H1 (cell line): ENCODE results near the gene PTPRG. TPM values are rescaled to one million over a fixed set of nuclear protein-coding genes. Genes with fewer than 3 reads are reported as not detected.

Experiments
- CTCF ChIA-PET: fragments of 300-600 bp; sonication (Branson Sonifier 250); formaldehyde crosslinking; loops from one replicate; lab custom pipeline; 2021; ENCODE audit not compliant: partially characterized antibody; lab: Charles Lee
- POLR2A ChIA-PET: fragments of 300-600 bp; sonication (Branson Sonifier 250); formaldehyde crosslinking; loops from one replicate; lab custom pipeline; 2021; ENCODE audit warnings: inconsistent platforms; ENCODE audit not compliant: partially characterized antibody; lab: Charles Lee
- DNase-seq, 2 experiments: peaks; one replicate each; pipeline versions ENCODE4 v3.0.0 to v3.0.0-alpha.2; 2010 to 2022; ENCODE audit warnings: low spot score in 2 of 2, low read depth in 1 of 2, mixed read lengths in 1 of 2
- FAIRE-seq: peaks from 2 replicates; lab custom pipeline; 2011; peaks lifted over from hg19 to GRCh38; lab: Jason Lieb, UNC
- H2AFZ ChIP-seq: 2 replicates; pipeline ENCODE4 v1.8.1; 2012; ENCODE audit warnings: low read length, inconsistent platforms
- H2AK5ac ChIP-seq: 2 replicates; pipeline ENCODE4 v1.6.1; 2013; ENCODE audit warnings: low read depth, low read length
- H2BK120ac ChIP-seq: replicated peaks from 2 replicates; pipeline ENCODE3; 2013; ENCODE audit warnings: low read depth, low read length, inconsistent platforms
- H2BK12ac ChIP-seq: 2 replicates; pipeline ENCODE4 v1.6.1; 2013; ENCODE audit warnings: low read depth, low read length
- H2BK15ac ChIP-seq: 2 replicates; pipeline ENCODE4 v1.6.1; 2013; ENCODE audit warnings: low read length
- H2BK20ac ChIP-seq: 2 replicates; pipeline ENCODE4 v1.6.1; 2013; ENCODE audit warnings: low read length
- H2BK5ac ChIP-seq: 2 replicates; pipeline ENCODE4 v1.6.1; 2013; ENCODE audit warnings: low read depth, low read length
- H3K14ac ChIP-seq: 2 replicates; pipeline ENCODE4 v1.6.1; 2013; ENCODE audit warnings: inconsistent platforms; ENCODE audit not compliant: insufficient read length
- H3K18ac ChIP-seq: 2 replicates; pipeline ENCODE4 v1.6.1; 2013; ENCODE audit warnings: low read length; ENCODE audit errors: extremely low read depth
- H3K23ac ChIP-seq: 2 replicates; pipeline ENCODE4 v1.6.1; 2013; ENCODE audit warnings: inconsistent platforms; ENCODE audit not compliant: insufficient read length
- H3K23me2 ChIP-seq: 2 replicates; pipeline ENCODE4 v1.6.1; 2013; ENCODE audit warnings: low read depth, low read length
- H3K27ac ChIP-seq: 2 replicates; pipeline ENCODE4 v1.6.1; 2011; ENCODE audit warnings: low read depth, low read length, inconsistent platforms
- H3K27me3 ChIP-seq, 4 experiments: replicated peaks in 1 of 4; 1 replicate in 1 of 4; 2 replicates in 3 of 4; pipeline versions ENCODE4 v1.6.1 to v1.8.1; 2011 to 2013; ENCODE audit warnings: low read length in 3 of 4, mild to moderate bottlenecking in 3 of 4, inconsistent platforms in 2 of 4, mixed read lengths in 2 of 4, moderate library complexity in 1 of 4; ENCODE audit not compliant: control insufficient read depth in 3 of 4, insufficient read depth in 3 of 4; ENCODE audit errors: extremely low read depth in 1 of 4
- H3K36me3 ChIP-seq, 4 experiments: 2 replicates each; pipeline versions ENCODE4 v1.6.1 to v1.8.1; 2011 to 2013; ENCODE audit warnings: mild to moderate bottlenecking in 4 of 4, low read length in 3 of 4, moderate library complexity in 2 of 4, control low read depth in 1 of 4, inconsistent platforms in 1 of 4; ENCODE audit not compliant: insufficient read depth in 4 of 4, control insufficient read depth in 2 of 4
- H3K4ac ChIP-seq: replicated peaks from 2 replicates; pipeline ENCODE3; 2013; ENCODE audit warnings: low read length, low read depth, mixed read lengths, inconsistent platforms; ENCODE audit not compliant: insufficient read length
- H3K4me1 ChIP-seq, 4 experiments: replicated peaks in 1 of 4; 1 replicate in 1 of 4; 2 replicates in 3 of 4; pipeline versions ENCODE4 v1.6.1 to v1.8.1; 2011 to 2013; ENCODE audit warnings: low read length in 3 of 4, inconsistent platforms in 2 of 4, mixed read lengths in 1 of 4; ENCODE audit not compliant: insufficient read depth in 4 of 4, control insufficient read depth in 3 of 4
- H3K4me2 ChIP-seq, 2 experiments: 2 replicates each; pipeline versions ENCODE4 v1.6.1 to v1.8.1; 2011 to 2013; ENCODE audit warnings: low read depth in 2 of 2, low read length in 2 of 2, control low read depth in 1 of 2, inconsistent platforms in 1 of 2, mild to moderate bottlenecking in 1 of 2; ENCODE audit not compliant: insufficient read depth in 1 of 2
- H3K4me3 ChIP-seq, 4 experiments: fragments of 200-600, 300-600 bp in 1 of 4; sonication (generic), shearing (Covaris generic), sonication (Bioruptor Twin) in 1 of 4; 2 replicates each; pipeline versions ENCODE4 v1.5.1 to v1.8.1; 2011 to 2016; ENCODE audit warnings: low read length in 4 of 4, low read depth in 3 of 4, control low read depth in 2 of 4, inconsistent platforms in 2 of 4, mild to moderate bottlenecking in 2 of 4, mixed read lengths in 1 of 4, moderate library complexity in 1 of 4; ENCODE audit not compliant: insufficient read depth in 2 of 4; ENCODE audit errors: extremely low read depth in 1 of 4
- H3K56ac ChIP-seq: replicated peaks from 2 replicates; pipeline ENCODE3; 2013; ENCODE audit warnings: low read depth, mild to moderate bottlenecking, mixed read lengths, low read length, inconsistent platforms; ENCODE audit not compliant: insufficient read length
- H3K79me1 ChIP-seq: 2 replicates; pipeline ENCODE4 v1.6.1; 2013; ENCODE audit warnings: low read depth, low read length, control low read depth
- H3K79me2 ChIP-seq, 2 experiments: 2 replicates each; pipeline versions ENCODE4 v1.6.1 to v1.8.1; 2012 to 2013; ENCODE audit warnings: low read length in 2 of 2, mild to moderate bottlenecking in 2 of 2, inconsistent platforms in 1 of 2; ENCODE audit not compliant: insufficient read depth in 2 of 2, control insufficient read depth in 1 of 2
- H3K9ac ChIP-seq, 4 experiments: replicated peaks in 1 of 4; 1 replicate in 1 of 4; 2 replicates in 3 of 4; pipeline versions ENCODE4 v1.6.1 to v1.8.1; 2011 to 2013; ENCODE audit warnings: low read depth in 3 of 4, low read length in 3 of 4, control low read depth in 2 of 4, mild to moderate bottlenecking in 2 of 4, moderate library complexity in 2 of 4, inconsistent platforms in 1 of 4; ENCODE audit errors: extremely low read depth in 1 of 4
- H3K9me3 ChIP-seq, 2 experiments: 2 replicates each; pipeline versions ENCODE4 v1.6.1 to v1.8.1; 2012 to 2013; ENCODE audit warnings: mild to moderate bottlenecking in 2 of 2, moderate library complexity in 2 of 2, control low read depth in 1 of 2, inconsistent platforms in 1 of 2, low read depth in 1 of 2, low read length in 1 of 2, mixed read lengths in 1 of 2; ENCODE audit not compliant: insufficient read depth in 2 of 2
- H4K20me1 ChIP-seq, 2 experiments: replicated peaks in 1 of 2; 2 replicates each; pipeline versions ENCODE3 to v1.8.1; 2011 to 2013; ENCODE audit warnings: inconsistent platforms in 2 of 2, low read length in 2 of 2, mild to moderate bottlenecking in 1 of 2; ENCODE audit not compliant: insufficient read depth in 2 of 2, control insufficient read depth in 1 of 2
- H4K5ac ChIP-seq: 2 replicates; pipeline ENCODE4 v1.6.1; 2013; ENCODE audit warnings: low read length, low read depth, mixed read lengths, inconsistent platforms; ENCODE audit not compliant: insufficient read length
- H4K8ac ChIP-seq: 2 replicates; pipeline ENCODE4 v1.8.0; 2013; ENCODE audit warnings: mild to moderate bottlenecking, moderate library complexity, low read length, inconsistent platforms; ENCODE audit not compliant: insufficient read depth; ENCODE audit errors: extremely low read depth
- H4K91ac ChIP-seq: replicated peaks from 2 replicates; pipeline ENCODE3; 2013; ENCODE audit warnings: low read length, mixed read lengths, inconsistent platforms; ENCODE audit not compliant: insufficient read length
- BCL11A ChIP-seq, 2 experiments: IDR thresholded peaks; one replicate each; pipeline ENCODE4 v1.6.1; 2011; ENCODE audit warnings: low read depth in 2 of 2, low read length in 2 of 2, mild to moderate bottlenecking in 2 of 2
- CTBP2 ChIP-seq: IDR thresholded peaks from 2 replicates; pipeline ENCODE4 v1.7.0; 2011; ENCODE audit warnings: borderline replicate concordance, mild to moderate bottlenecking, moderate library complexity, mixed read lengths, low read length; ENCODE audit not compliant: insufficient read depth, insufficient read length
- E2F6 ChIP-seq: IDR thresholded peaks from 2 replicates; pipeline ENCODE4 v1.6.1; 2012; ENCODE audit warnings: inconsistent platforms
- EZH2 ChIP-seq: fragments of 200-600 bp; sonication (generic); IDR thresholded peaks from 2 replicates; pipeline ENCODE4 v1.7.1; 2012; ENCODE audit warnings: low read depth, mild to moderate bottlenecking, moderate library complexity, low read length, inconsistent platforms; ENCODE audit not compliant: severe bottlenecking
- KDM4A ChIP-seq: IDR thresholded peaks from one replicate; pipeline ENCODE4 v1.7.1; 2012; ENCODE audit warnings: low read depth, mild to moderate bottlenecking, moderate library complexity, low read length, inconsistent platforms; ENCODE audit not compliant: severe bottlenecking
- PHF8 ChIP-seq: fragments of 200-600 bp; sonication (generic); conservative IDR thresholded peaks from 2 replicates; pipeline ENCODE4 v1.7.1; 2012; ENCODE audit warnings: low read depth, mild to moderate bottlenecking, inconsistent platforms, low read length, moderate library complexity
- TEAD4 ChIP-seq: IDR thresholded peaks from 2 replicates; pipeline ENCODE4 v1.6.1; 2012; ENCODE audit warnings: low read depth, low read length, inconsistent platforms, mixed read lengths
- WGBS, 2 experiments: shearing (Covaris generic) in 1 of 2; methylation state at CpG; one replicate each; pipeline versions ENCODE4 v1.1.6 to v1.1.7; 2013 to 2015; ENCODE audit warnings: low lambda C conversion rate in 2 of 2, mixed read lengths in 2 of 2, inconsistent platforms in 1 of 2, low coverage in 1 of 2, missing lambda C conversion rate in 1 of 2; ENCODE audit not compliant: insufficient replicate concordance in 2 of 2, insufficient coverage in 1 of 2, insufficient read length in 1 of 2; ENCODE audit errors: extremely low coverage in 1 of 2, missing lambda C conversion rate in 1 of 2; 5-methylcytosine and 5-hydroxymethylcytosine counted together
- polyA plus RNA-seq, 7 experiments: library from polyadenylated mRNA; depleted of rRNA in 3 of 7; stranded (reverse) in 5 of 7; unstranded in 2 of 7; fragments of >200 nt in 5 of 7; fragments of 200-250 nt in 2 of 7; gene quantifications; 1 replicate in 5 of 7; 2 replicates in 1 of 7; 4 replicates in 1 of 7; pipeline versions ENCODE4 v1.2.1 to v1.2.3, GENCODE V29; 2011 to 2013; ENCODE audit warnings: missing spikeins in 2 of 7, mixed read lengths in 2 of 7
- total RNA-seq: library from RNA; stranded (reverse); fragmentation: NEBNext Ultra II Directional; extraction: Animal tissue kit (Norgen Biotek cat#: 25700); gene quantifications from 2 replicates; pipeline ENCODE4 v1.2.1, GENCODE V29; 2021

PTPRG gene
- total and polyA plus RNA-seq, 2 of the 8 experiments (the other 6 are each of a cell fraction or from before 2014, with no cell fraction given), result 23.3 to 96.2 TPM

GRCh38 chr3:62237286-62237948 is 676.0 kb downstream of the PTPRG start:
- no peak overlapping the region for H4K8ac ChIP-seq
- POLR2A ChIA-PET, result interaction anchor here (0.8 kb wide), 1 partner anchor 356 kb away, joined by 3 read pairs; no protein-coding TSS in a partner anchor
- H3K27me3 ChIP-seq, result no peaks in the 10 kb centered on the region
- H3K4ac ChIP-seq, result no peak overlapping the region
- CTCF ChIA-PET, result interaction anchor here (0.9 to 2.0 kb wide), 3 partner anchors 9 to 49 kb away, joined by 3 to 10 read pairs (median 3); no protein-coding TSS in a partner anchor
- H2BK15ac ChIP-seq, result no peak overlapping the region
- WGBS, 2 experiments, result 92% methylated on average over 5 of the region's 5 CpGs; no CpG with 5 or more reads in 1 of the 2 experiments
- H3K27ac ChIP-seq, result no peak overlapping the region
- H2BK12ac ChIP-seq, result no peak overlapping the region
- no peak for DNase-seq
- H3K79me1 ChIP-seq, result no peaks in the 10 kb centered on the region; the same call in 1 of the 2 replicates
- H3K18ac ChIP-seq, result no peak overlapping the region
- no peaks in the 10 kb centered on the region for H3K79me2 ChIP-seq
- no peak overlapping the region for H3K23ac ChIP-seq
- no peaks in the 10 kb centered on the region for H3K9me3 ChIP-seq
- H4K5ac ChIP-seq, result no peak overlapping the region
- no peak for FAIRE-seq
- no peak overlapping the region for H3K14ac ChIP-seq
- no peak overlapping the region for H3K4me3 ChIP-seq
- H3K56ac ChIP-seq, result no peak overlapping the region
- peak overlapping the region in 1 of 4 experiments; percentile 49; a peak in 1 of 7 replicates for H3K9ac ChIP-seq
- no peaks in the 10 kb centered on the region for H3K36me3 ChIP-seq
- peaks cover 0 to 3% (median 1%) of the 10 kb centered on the region in 4 experiments; a peak in 2 of 7 replicates for H3K4me1 ChIP-seq
- H3K4me2 ChIP-seq, result no peak overlapping the region
- no peak overlapping the region for H4K91ac ChIP-seq
- TF ChIP-seq E2F6 (no peak), KDM4A (no peak), TEAD4 (no peak), EZH2 (no peak), CTBP2 (no peak), BCL11A (IDR thresholded peaks at IDR 0.05; ENCODE audit: low read depth in 2 of 2, low read length in 2 of 2) (no peak), PHF8 (no peak)
- H2AFZ ChIP-seq, result no peak overlapping the region
- no peaks in the 10 kb centered on the region for H4K20me1 ChIP-seq
- H2AK5ac ChIP-seq, result no peak overlapping the region
- no peaks in the 10 kb centered on the region for H3K23me2 ChIP-seq
- H2BK20ac ChIP-seq, result no peak overlapping the region
- H2BK5ac ChIP-seq, result no peak overlapping the region
- no peak overlapping the region for H2BK120ac ChIP-seq
